Amniotic epithelial cell (primary cell): ENCODE results near the gene LYSMD4.
A peak's percentile ranks its signal among the peaks of the same experiment; 100 is the strongest.

Experiments
- DNase-seq: peaks from one replicate; pipeline ENCODE4 v3.0.0-alpha.2; 2010; ENCODE audit warnings: low read depth

LYSMD4 gene

DNA sequence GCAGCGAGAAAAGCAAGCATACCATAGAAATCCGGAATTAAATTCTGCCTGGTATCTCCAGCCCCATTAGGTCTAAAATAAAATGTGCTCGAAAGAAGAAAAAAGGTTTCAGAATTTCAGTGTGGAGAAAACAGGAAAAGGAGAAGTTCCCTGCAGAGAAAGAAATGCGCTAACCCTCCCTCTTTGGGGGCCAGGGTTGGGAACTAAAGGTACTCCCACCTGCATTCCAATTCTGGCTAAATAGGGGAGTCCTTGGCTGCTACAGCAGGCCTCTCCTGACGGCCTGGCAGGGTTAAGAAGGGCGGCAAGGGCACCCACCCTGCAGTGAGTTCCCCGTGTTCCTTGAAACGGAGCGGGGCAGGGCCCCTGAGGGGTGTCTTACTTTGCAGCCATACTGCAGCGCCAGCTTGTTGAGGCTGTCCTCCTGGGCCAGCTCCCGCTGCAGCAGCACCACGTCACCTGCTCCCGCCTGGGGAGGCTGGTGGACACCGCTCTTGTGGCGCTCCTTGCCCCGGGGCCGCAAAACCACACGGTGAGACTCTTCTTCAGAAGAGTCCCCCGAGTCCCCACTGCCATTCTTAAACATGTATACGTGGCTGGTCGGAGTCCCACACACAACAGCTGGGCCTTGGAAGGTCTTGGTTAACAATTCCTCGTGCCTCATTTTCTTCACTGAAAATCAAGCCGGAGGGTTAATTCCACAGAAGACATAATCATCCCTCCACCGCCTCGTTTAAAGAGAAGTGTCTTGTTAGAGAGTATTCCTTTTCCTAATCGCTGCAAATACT is 1.7 kb downstream of the LYSMD4 start:
- DNase-seq = no peak

DNA sequence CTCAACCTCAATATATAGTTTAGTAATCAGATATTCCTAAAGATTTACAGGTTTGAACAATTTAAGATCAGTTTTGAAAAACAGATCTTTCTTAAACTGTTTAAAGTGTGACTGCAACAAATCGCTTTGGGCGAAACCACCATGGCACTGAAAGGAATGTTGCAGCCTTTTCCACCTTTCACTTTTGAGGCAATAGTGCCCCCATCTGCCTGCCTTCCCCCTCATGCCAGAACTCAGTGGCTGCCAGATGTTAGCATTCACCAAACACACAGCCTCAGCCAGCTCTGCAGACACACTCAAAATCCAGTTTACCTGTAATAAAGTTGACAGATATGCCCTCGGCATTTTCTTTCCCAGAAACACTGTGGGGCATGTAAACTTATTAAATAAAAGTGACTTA is 3.3 kb downstream of the LYSMD4 start:
- DNase-seq = peak; percentile 50

DNA sequence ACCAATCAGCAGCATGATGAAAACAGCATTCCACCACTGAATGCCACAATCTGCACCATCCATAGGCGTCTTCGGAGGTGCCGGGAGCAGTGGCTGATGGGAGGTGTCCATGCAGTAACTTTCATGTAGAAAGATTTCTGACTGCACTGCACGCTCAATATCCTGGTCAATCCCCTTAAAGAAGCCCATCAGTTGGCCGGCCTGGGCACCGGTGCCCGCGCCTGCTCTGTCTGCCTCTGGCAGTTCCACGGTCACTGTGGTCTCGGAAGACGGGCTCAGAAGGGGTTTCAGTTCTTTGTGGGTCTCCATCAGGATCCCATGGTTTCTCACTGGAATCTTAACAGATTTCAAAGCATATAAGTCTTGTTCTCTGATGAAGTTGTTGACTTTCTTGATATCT is 3.9 kb downstream of the LYSMD4 start:
- DNase-seq = no peak

DNA sequence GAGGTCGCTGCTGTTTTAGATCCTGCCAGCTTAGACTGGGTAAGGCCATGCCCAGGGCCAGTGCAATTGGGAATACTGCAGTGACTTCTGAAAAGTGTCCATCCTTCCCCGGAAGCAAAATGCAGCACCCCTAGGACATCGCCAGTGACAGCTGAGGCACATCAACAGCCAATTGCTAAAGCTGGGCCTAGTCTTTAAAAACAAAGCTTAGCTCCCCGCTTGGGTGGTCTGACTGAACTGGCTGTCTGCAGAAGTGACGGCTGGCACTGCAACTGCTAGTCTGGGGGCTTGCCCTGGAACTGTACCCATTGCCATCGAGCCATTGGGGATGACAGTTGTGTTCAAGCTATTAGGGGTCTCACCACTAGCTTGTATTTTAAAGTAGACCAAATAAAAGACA is 4.3 kb downstream of the LYSMD4 start:
- DNase-seq = no peak

DNA sequence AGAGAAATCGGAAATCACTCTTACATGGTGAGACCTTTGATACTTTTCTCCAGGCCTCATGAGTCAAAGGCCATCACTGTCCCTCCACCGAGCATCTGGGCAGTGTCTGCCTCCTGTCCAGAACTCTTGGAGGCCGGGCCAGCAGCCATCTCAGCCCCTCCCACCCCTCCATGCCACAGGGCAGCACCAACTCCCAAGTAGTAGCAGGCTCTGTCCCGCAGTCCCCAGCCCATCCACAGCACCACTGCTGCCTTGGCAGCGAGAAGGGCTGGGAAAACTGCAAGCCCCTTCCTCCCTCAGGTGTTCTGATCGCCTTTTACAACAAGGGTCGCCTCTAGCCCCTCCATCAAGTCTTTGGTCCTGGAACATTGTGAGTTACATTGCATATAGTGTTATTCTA is 5.5 kb downstream of the LYSMD4 start:
- no peak for DNase-seq

DNA sequence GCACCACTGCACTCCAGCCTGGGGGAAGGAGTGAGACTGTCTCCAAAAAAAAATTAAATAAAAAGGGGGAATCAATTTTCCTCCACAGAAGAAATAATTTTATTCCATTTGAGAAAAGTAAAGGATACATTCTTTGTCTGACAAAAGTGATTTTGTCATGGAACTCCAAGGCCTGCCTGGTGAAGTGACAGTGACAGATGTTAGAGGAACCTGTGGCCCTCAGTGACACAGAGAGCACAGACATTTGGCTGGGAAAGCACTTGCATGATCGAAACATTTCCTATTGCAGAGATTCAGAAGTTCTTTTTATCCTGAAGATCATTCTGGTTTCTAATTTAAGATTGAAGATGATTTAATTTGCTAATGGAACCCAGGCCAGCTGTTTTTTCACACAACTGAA is 5.9 kb downstream of the LYSMD4 start:
- DNase-seq = no peak

DNA sequence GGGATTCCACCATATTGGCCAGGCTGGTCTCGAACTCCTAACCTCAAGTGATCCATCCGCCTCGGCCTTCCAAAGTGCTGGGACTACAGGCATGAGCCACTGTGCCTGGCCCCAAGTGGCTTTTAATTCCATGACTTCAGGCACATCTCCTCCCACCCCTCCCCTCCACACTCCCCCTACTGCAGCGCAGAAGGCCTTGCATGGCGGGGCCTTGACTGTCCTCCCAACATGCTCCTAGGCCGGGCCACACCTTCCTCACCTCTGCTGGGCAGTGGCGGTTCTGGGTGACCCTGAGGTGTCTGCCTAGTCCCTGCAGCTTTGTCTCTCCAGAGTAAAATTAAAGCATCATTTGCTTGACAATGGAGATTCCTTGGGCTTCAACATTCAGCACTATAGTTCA is 6.9 kb downstream of the LYSMD4 start:
- DNase-seq = no peak

DNA sequence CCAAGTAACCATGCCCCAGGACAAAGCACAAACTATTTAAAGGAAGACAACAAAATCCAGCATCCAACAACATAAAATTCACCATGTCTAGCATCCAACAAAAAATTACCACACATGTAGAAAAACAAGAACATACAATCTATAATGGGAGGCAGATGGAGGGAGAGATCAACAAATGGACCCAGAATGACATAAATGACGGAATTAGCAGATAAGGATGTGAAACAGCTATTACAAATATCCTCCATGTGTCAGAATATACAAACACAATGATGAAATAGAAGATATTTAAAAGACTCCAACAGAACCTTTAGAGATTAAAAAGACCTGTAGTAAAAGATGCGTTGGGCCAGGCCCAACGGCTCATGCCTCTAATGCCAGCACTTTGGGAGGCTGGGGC is 10.8 kb downstream of the LYSMD4 start:
- no peak for DNase-seq

DNA sequence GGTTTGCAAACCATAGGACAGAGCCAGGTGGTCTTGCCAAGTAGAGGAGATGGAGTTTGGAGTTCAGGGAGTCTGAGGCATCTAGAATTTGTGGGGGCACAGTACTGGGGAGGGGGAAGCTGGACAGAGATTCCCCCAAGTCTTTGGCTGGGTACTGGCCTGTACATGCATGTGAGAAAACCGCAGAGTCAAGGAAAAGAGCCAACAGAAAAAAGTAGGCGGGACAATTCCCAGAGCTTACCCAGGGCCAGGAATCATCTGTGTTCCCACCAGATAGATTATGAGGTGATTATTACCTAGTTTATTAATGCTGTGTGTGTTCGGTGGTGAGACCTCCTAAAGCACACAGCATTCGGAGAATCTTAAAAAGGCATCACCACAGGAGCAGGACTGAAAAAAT is 11.3 kb downstream of the LYSMD4 start:
- DNase-seq = no peak

DNA sequence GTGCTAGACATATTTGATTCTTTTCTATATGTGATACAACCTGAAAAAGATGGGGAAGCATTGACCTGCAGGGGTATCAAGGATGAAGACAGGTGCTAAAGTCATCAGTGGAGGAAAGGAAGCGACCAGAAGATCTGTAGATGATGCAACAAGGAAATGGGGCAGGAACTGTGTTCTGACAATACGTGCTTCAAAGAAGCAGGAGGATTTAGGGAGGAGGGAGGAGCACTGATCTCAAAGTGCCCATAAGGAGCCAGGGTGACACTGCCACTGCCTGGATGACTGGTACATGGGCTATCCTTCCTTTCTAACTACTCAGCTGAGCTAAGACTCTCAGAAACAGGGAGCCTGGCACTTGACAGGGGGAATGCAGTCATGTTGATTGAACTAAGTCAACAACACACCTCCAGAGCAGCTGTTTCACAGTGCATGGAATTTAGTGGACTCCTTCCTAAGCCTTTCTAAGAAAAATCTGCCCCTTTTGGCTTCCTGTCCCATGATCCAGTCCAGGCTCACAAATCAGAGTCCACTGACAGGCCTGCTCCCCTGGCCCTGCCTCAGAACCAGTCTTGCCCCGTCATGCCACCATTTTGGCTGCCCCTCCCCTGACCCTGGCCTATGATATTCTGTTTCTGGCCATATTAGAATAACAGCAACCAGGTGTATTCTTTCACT is 12.0 kb downstream of the LYSMD4 start:
- no peak for DNase-seq

DNA sequence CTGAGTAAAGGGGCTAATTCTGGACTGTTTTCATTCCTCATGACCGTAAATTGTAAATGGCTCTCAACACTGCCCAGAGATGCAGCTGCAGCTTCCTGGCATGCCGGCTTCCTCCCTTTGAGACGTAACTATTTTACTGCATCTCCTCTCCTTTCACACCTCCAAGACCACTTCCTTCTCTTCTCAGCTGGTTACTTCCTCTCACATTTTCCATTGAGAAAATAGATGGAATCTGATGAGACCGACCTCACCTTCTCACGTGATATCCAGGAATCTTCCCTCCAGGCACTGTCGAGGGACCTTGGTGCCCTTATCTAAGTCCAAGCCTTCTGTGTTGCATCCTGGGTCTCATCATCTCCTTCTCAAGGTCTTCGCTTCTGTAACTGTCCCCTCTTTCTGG is 12.7 kb downstream of the LYSMD4 start:
- no peak for DNase-seq

DNA sequence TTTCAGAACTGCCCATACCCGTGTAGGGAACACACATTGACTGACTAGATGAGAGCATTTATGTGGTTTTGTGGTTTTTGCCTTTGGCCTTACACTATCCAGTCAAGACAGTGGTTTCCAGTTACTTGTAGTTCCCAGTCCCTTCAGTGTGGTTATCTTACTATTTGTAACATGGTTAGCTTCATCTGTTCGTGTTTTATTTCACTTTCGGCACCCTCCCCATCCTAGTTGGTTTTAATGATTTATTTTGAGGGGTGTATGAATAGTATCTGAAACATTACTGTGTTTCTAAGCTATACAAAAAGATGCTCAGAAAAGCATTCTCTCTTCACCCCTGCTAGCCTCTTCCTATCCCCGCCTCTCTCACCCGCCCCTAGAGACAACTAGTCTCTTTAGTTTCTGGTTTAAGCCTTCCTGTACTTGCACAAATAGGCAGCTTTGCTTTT is 14.1 kb downstream of the LYSMD4 start:
- peak; percentile 89 for DNase-seq

DNA sequence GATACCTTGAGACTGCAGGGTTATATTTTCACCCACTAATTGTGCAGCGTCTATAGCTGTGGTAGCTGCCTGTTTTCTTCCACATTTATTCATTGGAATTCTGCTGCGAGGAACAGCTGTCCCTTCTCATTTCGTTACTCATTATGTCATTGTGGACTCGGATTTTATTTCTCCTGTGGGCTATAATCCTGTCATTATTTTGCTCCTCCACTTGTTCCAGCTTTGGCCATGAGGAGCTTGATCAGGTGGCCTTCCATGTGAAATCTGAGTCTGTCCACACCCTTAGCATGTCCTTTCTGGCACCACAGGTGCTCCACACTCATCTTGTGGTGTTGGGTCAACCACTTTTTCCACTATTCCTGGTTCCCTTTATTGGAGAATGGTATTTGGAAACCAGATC is 14.8 kb downstream of the LYSMD4 start:
- DNase-seq = no peak

DNA sequence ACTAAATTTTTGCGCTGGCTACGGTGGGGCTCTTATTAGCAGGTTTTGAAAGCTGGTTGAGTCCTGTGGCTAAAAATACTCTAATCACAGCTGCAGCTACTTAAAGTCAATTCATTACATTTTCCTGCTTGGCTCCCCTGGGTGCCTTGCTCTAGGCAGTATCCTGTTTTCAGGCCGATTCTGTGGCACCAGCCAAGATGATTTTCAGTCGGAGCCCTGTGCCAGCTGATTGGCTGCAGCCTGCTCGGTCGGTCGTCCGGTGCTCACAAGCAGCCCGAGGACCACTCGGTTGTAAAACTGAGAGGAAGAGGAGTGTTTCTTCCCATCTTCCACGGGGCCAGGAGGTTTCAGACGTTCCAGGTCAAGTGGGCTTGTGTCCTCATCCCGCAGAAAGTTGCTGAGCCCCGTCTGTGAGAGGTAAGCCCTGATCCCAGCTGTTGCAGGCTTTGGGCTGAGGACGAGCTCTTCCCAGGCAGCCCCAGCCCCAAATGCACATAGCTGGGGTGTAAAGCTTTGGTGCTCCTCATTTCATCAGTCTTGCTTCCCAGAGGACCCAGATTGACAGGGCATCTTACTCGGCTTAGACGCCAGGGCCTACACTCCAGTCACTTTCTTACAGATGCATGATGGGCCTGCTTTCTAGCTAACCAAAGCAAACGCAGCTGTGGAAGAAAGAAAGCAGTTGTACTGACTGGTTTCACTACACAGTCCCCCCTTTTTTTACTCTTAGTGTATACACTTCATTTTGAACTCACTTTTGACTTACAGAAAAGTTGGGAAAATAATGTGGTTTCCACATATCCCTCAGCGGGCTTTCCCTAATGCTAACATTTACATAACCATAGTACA is 15.9 kb downstream of the LYSMD4 start:
- no peak for DNase-seq

DNA sequence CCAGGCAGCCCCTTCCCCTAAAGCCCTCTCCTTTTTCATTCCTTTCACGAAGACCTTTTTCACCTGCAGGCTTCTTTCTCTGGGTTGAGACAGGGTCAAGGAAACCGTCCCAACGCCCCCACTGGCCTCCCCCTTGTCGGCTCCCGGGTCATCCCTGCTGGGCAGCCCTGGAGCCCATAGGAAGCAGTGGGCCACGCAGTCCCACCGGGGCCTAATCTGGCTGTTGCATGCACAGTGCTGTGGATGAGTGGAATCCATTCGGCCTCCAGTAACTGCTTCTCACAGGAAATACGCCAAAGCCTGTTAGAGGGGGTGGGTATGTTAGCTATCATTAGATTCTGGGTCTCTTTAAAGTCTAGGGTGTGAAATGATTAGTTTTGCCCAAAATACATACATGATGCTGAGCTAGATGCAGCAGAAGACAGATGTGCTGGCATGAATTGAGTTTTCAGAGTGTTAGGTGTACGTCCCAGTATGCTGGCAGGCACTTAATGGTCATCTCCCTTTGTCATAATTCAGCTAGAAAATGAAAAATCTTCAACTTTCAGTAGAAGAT is 16.6 kb downstream of the LYSMD4 start:
- no peak for DNase-seq

DNA sequence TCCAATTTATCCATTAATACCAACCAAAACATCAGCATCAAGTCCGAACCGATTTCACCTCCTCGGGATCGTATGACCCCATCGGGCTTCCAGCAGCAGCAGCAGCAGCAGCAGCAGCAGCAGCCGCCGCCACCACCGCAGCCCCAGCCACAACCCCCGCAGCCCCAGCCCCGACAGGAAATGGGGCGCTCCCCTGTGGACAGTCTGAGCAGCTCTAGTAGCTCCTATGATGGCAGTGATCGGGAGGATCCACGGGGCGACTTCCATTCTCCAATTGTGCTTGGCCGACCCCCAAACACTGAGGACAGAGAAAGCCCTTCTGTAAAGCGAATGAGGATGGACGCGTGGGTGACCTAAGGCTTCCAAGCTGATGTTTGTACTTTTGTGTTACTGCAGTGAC is 20.8 kb downstream of the LYSMD4 start:
- no peak for DNase-seq

DNA sequence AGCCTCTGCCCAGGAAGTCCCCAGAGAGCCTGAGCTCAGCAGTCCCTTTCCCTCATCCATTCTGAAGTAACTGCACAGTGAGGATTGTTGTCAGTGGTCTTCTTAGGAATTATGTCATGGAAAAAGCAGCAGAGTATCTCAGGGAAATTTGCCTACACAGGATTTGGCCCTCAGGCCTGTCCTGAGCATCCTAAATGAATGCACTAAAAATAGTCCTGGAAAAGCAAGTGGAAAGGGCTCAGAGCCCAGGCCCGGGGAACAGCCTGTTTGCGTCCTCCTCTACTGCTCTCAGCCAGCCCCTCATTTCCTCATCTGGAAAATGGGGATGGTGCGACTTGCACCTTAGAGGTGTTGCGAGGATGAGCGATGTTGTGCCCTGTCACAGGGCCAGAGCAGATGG is 21.6 kb downstream of the LYSMD4 start:
- DNase-seq = no peak

DNA sequence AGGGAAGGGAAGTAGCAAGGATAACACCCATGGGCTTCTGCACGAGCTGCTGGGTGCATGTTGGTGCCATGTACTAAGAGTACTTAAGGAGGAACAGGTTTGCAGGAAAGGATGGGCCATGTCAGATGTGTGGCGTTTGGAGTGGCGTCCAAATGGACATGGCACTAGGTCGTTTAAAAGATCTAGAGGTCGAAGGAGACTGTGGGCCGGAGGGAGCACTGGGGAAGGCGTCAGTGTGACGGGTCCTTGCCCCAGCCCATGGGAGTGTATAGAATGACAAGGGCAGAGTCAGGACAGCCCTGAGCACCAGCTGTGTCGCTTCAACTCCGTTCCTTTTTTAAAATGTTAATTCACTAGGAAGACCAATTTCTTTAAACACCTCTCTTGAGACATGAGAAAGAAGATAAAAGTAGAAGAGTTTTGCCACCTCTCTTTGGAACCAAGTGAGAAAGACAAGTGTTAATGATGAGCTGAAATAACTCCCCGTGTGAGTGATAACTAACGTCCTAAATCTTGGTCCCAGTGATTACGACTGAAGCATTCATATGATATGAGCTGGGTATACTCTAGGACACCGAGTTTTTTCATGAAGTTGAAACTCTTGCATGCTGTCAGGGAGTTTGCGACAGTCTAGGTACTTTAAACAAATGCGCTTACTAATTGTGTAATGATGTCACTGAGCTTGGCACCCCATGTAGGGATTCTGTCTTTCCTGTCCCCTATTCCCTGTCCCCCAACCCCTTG is 23.8 kb downstream of the LYSMD4 start:
- DNase-seq = no peak

DNA sequence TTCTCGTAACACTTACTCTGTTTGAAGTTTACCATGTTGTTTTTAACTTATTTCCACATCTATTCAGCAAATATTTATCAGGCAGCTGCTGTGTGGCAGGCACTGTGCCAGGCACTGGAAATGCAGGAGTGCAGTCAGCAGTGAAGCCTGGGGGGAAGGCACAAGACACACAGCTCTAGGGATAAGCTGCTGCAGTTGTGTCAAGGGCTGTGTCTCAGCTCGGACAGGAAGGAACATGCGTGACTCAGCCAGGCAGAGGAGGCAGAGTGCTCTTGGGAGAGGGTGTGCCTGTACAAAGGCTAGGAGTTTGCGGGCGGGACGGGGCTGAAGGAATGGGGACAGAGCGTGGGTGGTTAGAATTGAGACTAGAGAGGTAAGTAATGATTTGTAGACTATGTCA is 24.7 kb downstream of the LYSMD4 start:
- DNase-seq = peak; percentile 87

DNA sequence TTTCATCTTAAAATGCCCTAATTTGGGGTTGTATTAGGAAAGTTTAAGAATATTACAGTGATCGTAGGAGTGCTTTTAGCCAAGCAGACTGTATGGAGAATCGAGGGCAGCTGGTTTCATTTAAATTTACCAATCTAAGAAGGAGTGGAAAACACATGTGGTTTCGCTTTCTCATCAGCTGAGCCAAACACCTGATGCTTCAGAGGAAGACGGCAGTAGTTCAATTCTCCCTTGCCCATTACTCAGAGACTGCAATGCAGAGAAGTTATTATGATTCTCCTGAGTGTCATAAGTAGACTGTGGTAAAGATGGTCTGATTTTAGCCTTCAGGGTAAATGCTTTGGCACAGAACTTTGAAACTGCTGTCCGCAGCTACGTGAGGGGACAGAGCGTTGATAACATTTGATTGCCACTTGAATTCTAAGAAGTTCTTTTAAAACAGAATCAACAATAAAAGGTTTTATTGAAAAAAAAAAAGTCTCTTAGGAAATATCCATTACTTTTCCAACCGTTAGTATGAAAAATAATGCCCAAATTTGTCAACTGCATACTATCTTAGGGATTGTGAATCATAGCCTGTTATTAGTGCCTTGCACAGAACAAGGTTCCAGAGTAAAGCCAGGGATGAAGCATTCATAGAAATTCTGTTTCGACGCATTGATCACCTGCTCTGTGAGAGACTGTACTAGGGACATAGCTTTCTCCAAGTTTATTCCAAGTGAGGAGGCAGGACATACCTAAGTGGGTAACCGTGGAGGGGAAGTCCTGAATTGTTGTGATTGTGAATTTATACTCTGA is 25.6 kb downstream of the LYSMD4 start:
- peak; percentile 26 for DNase-seq
